GM23248 (cell line): Measurements from ENCODE around the gene BRK1.

Experiments
- EZH2 ChIP-seq: fragments of 200-600 bp; sonication (generic); IDR thresholded peaks from 2 replicates; pipeline ENCODE4 v1.6.1; 2018; ENCODE audit warnings: antibody characterized with exemption, mild to moderate bottlenecking; ENCODE audit not compliant: insufficient read depth, poor library complexity, severe bottlenecking
- EZH2phosphoT487 ChIP-seq: fragments of 200-600 bp; sonication (generic); IDR thresholded peaks from 2 replicates; pipeline ENCODE4 v1.6.1; 2018; ENCODE audit warnings: antibody characterized with exemption, moderate library complexity, mild to moderate bottlenecking, low read depth; ENCODE audit not compliant: insufficient read depth

DNA sequence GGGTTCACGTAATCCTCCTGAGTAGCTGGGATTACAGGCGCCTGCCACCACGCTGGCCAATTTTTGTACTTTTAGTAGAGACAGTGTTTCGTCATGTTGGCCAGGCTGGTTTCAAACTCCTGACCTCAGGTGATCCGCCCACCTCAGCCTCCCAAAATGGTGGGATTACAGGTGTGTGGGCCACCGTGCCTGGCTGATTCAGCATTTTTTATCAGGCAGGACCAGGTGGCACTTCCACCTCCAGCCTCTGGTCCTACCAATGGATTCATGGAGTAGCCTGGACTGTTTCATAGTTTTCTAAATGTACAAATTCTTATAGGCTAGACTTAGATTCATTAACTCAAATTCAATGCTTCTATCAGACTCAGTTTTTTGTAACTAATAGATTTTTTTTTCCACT is 35.5 kb downstream of the BRK1 start:
- TF ChIP-seq EZH2phosphoT487 (no peak), EZH2 (no peak)
